Activated naive CD4-positive, alpha-beta T cell treated with Interleukin-2 at 50 U/mL for 16 hours (primary cell): ENCODE measurements around the gene SERINC3.
A peak's percentile ranks its signal among the peaks of the same experiment; 100 is the strongest.
"Not testable (repeated sequence)": the region's sequence is repeated elsewhere in the genome, so short reads cannot be mapped to it uniquely, and the experiment has no call there.

Experiments used
- DNase-seq: peaks from one replicate; pipeline ENCODE4 v3.0.0-alpha.2; 2020

Gene SERINC3

GRCh38 chr20:44489931-44490330 is 31.9 kb downstream of the SERINC3 start:
- DNase-seq, result peak; percentile 8

DNA sequence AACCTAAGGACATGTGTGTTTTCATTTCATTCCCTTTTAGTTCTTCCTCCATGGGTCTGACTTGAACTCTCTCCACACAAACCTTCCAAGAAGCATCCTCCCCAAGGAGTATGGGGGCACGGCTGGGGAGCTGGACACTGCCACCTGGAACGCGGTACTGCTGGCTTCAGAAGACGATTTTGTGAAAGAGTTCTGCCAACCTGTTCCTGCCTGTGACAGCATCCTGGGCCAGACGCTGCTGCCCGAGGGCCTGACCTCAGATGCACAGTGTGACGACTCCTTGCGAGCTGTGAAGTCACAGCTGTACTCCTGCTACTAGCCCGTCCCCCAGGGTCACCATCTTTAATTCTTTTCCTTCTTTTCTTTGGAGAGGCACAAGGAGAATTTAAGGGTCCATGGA is 32.6 kb downstream of the SERINC3 start:
- DNase-seq, result no peak

DNA sequence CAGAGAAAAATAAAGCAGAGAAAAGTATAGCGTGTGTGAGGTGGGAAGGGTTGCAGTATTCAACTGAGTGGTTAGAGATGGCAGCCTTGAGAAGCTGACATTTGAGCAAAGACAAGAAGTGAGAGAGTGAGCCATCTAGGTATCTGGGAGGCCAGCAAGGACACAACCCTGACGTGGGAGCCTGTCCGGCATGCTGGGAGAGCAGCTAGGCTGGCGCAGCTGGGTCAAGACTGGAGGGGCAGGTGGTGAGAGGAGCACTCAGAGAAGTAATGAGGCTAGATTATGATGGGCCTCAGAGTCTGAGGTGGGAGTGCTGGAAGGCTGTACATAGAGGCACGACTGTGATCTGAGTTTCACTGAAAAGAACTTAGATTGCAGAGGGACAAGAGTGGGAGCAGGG is 33.3 kb downstream of the SERINC3 start:
- DNase-seq, result no peak

GRCh38 chr20:44485830-44486198 is 36.1 kb downstream of the SERINC3 start:
- DNase-seq, result no peak

DNA sequence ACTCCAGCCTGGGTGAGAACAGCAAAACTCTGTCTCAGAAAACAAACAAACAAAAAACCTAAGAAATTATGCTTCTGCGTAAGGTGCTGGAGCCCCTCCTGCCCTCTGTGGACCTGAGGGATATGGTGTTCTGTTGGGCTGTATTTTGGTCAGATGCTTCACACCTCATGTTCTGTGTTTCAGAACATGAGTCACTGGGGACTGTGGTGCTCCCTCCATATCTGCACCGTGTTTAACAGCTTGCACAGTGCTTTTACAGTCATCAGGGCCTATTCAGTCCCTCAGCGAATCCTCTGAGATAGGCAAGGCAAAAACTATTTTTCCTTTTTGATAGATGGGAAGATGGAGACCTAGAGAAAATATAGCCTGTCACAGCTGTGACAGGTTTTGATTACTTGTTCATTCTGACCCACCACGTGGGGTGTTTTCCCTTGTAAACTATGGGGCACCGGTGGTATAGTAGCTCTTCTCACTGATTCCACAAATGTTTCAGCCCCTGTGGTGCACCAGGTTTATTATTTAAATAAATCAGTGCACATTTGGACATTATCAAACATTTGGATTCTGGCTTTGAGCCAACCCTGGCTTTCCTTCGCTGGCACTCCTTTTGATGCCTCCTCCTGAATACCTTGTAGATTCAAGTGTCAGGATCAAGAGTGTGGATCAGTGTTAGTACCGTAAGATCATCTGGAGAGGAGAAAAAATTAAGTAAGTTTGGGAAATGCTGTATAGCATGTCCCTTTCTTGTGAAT is 36.6 kb downstream of the SERINC3 start:
- DNase-seq, result no peak

DNA sequence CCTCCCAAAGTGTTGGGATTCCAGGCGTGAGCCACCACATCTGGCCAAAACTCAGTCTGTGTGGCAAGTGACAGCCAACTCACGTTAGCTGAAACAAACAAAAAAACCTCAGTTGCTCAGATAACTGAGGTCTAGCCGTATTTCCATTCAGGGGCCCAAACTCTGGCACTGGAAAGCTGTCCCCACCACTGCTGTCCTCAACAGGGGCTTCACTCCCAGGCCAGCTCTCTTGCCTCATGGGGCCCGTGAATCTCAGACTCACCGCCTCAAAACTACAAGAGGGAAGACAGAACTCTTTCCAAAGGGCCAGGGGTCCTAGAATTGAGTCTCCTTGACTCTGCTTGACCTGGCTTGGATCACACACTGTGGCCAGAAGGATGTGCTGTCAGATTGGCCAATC is 38.8 kb downstream of the SERINC3 start:
- DNase-seq, result no peak

DNA sequence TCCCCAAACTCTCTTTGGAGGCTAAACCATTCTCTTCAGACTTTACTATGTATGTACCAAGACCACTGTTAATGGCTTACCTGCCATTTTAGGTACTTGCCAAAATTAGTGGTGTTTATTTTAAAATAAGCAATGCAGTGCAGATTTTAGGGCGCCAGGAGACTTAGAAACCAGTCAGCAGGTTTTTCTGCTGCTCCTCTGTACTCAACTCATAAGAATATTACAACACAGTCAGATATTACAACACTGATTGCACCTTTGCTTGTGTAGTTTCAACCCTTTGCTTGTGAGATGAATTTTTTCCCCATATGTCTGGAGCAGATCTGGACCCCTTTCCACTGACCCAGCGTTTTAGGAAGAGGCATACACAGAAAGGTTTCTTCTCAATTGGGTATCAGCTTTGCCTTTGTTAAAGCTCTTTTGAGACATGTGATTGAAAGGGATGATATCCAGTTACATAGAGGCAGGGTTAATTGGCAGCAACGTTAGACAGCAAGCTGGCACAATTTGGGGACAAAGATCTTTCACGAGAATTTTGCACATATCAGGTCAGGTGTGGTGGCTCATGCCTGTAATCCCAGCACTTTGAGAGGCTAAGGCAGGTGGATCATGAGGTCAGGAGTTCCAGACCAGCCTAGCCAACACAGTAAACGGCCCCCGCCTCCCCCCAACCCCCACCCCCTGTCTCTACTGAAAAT is 40.0 kb downstream of the SERINC3 start:
- no peak for DNase-seq

- no peak for DNase-seq
Measured at GRCh38 chr20:44480097-44480496, 41.8 kb downstream of the SERINC3 start.

- no peak for DNase-seq
Measured at GRCh38 chr20:44479643-44480042, 42.2 kb downstream of the SERINC3 start.

- DNase-seq, result no peak
Measured at GRCh38 chr20:44478206-44478605, 43.7 kb downstream of the SERINC3 start.

GRCh38 chr20:44477151-44477550 is 44.7 kb downstream of the SERINC3 start:
- no peak for DNase-seq

DNA sequence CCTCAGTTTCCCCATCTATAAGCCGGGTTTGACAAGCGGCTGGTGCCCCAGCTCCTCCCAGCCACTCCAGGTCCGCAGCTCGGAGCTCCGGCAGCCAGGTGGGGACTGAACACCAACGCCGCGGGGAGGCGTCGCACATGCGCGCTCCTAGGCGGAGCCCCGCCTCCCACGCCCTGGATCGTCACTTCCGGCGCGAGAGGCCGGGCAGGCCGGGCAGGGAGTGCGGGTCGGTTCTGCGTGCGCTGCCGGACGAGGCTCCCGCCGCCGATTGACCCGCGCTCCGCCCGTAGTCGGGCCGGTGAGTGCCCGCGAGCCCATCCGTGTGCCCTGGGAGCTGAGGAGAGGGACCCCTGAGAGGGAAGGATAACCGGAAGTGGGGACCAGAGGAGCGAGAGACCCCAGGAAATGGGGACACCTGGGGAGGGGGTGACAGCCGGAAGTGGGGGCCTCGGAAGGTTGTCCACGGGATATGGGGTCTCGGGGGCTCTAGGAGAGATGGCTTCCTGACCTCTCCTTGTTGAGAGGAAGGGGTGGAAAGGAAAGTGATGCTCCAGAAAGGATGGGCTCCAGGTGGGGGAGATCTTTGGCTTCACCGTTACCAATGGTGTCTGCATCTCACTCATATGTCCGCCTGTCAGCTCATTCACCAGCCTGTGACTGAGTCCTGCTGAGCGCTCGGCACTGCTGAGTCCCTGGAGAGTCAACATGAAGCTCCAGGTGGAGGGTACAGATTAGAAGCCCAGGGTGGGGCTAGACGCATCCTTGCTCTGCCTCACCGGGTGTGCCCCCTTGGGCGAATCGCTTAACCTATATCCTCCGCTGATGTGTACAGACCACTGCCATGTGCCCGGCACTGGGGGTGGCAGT is 45.9 kb downstream of the SERINC3 start, which contains the start of gene TTPAL:
TTPAL (plus strand) TSS at position 181 of the 867 bp plus-strand sequence. CDS start 4,126 bp downstream, outside the sequence.
- peak; percentile 92 for DNase-seq

- DNase-seq, result no peak
Measured at GRCh38 chr20:44475372-44475693, 46.5 kb downstream of the SERINC3 start.

GRCh38 chr20:44472283-44472682 is 49.6 kb downstream of the SERINC3 start:
- DNase-seq, result not testable (repeated sequence)

GRCh38 chr20:44471481-44471882 is 50.4 kb downstream of the SERINC3 start:
- no peak for DNase-seq

GRCh38 chr20:44470327-44470726 is 51.5 kb downstream of the SERINC3 start:
- DNase-seq, result no peak

DNA sequence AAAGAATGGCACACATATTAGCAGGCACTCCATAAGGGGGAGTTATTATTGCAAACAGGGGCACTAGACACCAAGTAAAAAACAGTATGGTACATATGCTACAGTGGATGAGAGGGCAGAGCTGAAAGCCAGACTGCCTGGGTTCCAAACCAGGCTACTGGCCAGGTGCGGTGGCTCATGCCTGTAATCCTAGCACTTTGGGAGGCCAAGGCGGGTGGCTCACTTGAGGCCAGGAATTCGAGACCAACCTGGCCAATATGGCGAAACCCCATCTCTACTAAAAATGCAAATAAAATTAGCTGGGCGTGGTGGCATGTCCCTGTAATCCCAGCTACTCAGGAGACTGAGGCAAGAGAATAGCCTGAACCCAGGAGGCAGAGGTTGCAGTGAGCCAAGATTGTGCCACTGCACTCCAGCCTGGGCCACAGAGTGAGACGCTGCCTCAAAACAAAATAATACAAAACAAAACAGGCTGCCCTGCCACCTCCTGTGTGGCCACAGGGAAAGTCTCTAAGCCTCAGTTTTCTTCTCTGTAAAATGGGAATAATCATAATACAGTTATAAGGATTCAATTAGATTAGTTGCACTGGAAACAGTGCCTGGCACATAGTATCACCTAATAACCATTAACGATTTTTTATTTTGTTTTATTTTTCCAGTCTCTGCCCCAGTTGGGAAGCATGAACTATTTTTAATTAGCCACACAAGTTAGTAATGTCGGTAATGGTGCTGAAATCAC is 53.7 kb downstream of the SERINC3 start:
- DNase-seq, result no peak

- DNase-seq, result no peak
Measured at GRCh38 chr20:44467289-44467883, 54.5 kb downstream of the SERINC3 start.

DNA sequence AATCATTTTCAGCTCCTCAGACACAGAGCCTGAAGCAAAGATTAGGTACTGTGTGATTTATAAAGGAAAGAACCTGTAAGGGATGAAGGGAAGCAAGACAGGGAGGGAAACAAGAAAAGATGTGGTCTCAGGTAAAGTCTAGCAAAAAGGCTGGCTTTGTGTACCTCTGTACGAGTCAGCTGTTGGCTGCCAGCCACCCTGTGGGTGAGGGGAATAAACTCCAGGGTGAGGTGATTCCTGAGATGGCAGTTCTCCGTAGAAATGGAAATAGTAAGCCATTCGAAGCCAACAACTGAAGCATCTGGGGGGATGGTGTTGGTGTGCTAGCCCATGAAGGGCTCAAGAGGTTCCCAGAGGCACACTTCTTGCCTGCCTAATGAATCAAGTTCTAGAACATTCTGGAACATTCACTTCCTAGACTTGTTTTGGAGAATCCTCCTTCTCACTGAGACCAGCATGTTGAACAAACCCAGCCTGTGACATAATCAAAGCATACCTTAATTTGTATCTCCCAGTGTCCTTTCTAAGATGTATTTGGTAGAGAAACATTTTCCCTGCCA is 56.8 kb downstream of the SERINC3 start:
- DNase-seq, result no peak

GRCh38 chr20:44464514-44464913 is 57.4 kb downstream of the SERINC3 start:
- no peak for DNase-seq

DNA sequence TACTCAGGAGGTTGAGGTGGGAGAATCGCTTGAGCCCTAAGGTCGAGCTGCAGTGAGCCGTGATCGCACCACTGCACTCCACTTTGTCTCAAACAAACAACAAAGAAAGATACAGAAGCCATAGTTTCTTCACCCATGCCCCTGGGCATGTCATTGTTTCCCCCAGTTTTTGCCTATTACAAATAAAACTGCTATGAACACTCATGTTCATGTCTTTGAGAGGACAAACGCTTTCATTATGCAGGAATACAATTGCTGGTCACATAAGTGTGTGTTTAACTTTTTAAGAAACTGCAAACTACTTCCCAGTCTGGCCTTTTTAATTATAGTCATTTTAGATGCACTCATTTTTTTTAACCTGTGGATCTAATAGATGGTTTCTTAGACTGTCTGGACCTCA is 58.4 kb downstream of the SERINC3 start:
- DNase-seq, result no peak

GRCh38 chr20:44461803-44462174 is 60.1 kb downstream of the SERINC3 start:
- DNase-seq, result no peak
